Measurements from ENCODE around the gene MAGI2. TPM values are rescaled to one million over a fixed set of nuclear protein-coding genes. Genes with fewer than 3 reads are reported as not detected.

The MAGI2 gene
- total RNA-seq, 6 experiments from 2014 or later: 1.2 to 4.0 (median 2.4) TPM

- WGBS (ENCODE audit: insufficient coverage, low coverage, low lambda C conversion rate, missing lambda C conversion rate): 94% methylated on average over 3 of the region's 3 CpGs
- no peak for DNase-seq
- no peaks in the 10 kb centered on the region for H3K9me3 ChIP-seq
- TF ChIP-seq POLR2A (IDR thresholded peaks at IDR 0.05): no peak
- no peak for TF ChIP-seq CTCF (IDR thresholded peaks at IDR 0.05)
- no peaks in the 10 kb centered on the region for H3K4me1 ChIP-seq
- no peak overlapping the region for H3K27ac ChIP-seq
- H3K36me3 ChIP-seq: no peaks in the 10 kb centered on the region
- intact Hi-C loops (cut with DNase I): no loop called here
- ATAC-seq: no peak
- no peaks in the 10 kb centered on the region for H3K27me3 ChIP-seq
- H3K4me3 ChIP-seq: no peak overlapping the region
These were observed 551.9 kb downstream of the MAGI2 start for GRCh38 chr7:78901566-78901965.

- ATAC-seq: no peak
- WGBS (ENCODE audit: insufficient coverage, low coverage, low lambda C conversion rate, missing lambda C conversion rate): 83% methylated on average over 2 of the region's 2 CpGs
- intact Hi-C loops (cut with DNase I): no loop called here
These were observed 552.7 kb downstream of the MAGI2 start for GRCh38 chr7:78900806-78901205.

GRCh38 chr7:78895393-78895792, 558.1 kb downstream of the MAGI2 start:
- DNase-seq (no peak), ATAC-seq (no peak)
- H3K4me3 ChIP-seq: no peak overlapping the region
- 46% methylated on average over 3 of the region's 3 CpGs for WGBS (ENCODE audit: insufficient coverage, low coverage, low lambda C conversion rate, missing lambda C conversion rate)
- H3K4me1 ChIP-seq: no peaks in the 10 kb centered on the region
- H3K9me3 ChIP-seq: no peaks in the 10 kb centered on the region
- no peak overlapping the region for H3K27ac ChIP-seq
- TF ChIP-seq CTCF (IDR thresholded peaks at IDR 0.05) (no peak), POLR2A (IDR thresholded peaks at IDR 0.05) (no peak)
- H3K36me3 ChIP-seq: no peaks in the 10 kb centered on the region
- H3K27me3 ChIP-seq: no peaks in the 10 kb centered on the region
- intact Hi-C loops (cut with DNase I): no loop called here

More at GRCh38 chr7:78900806-78901205, 552.7 kb downstream of the MAGI2 start:
- DNase-seq: no peak
- Histone ChIP-seq H3K9me3 (no peaks in the 10 kb centered on the region), H3K4me3 (no peak overlapping the region), H3K36me3 (no peaks in the 10 kb centered on the region), H3K4me1 (no peaks in the 10 kb centered on the region), H3K27ac (no peak overlapping the region), H3K27me3 (no peaks in the 10 kb centered on the region)
- TF ChIP-seq POLR2A (IDR thresholded peaks at IDR 0.05): no peak
- no peak for TF ChIP-seq CTCF (IDR thresholded peaks at IDR 0.05)

- no peaks in the 10 kb centered on the region for H3K27me3 ChIP-seq
- H3K36me3 ChIP-seq: no peaks in the 10 kb centered on the region
- TF ChIP-seq CTCF (IDR thresholded peaks at IDR 0.05): no peak
- TF ChIP-seq POLR2A (IDR thresholded peaks at IDR 0.05): no peak
- H3K4me1 ChIP-seq: no peaks in the 10 kb centered on the region
- no peak overlapping the region for H3K4me3 ChIP-seq
- 75% methylated on average over 1 of the region's 1 CpG for WGBS (ENCODE audit: insufficient coverage, low coverage, low lambda C conversion rate, missing lambda C conversion rate)
- no peak overlapping the region for H3K27ac ChIP-seq
- DNase-seq: no peak
- no peaks in the 10 kb centered on the region for H3K9me3 ChIP-seq
- no peak for ATAC-seq
- intact Hi-C loops (cut with DNase I): no loop called here
These were observed 574.3 kb downstream of the MAGI2 start for GRCh38 chr7:78879206-78879605.

- ATAC-seq (no peak), DNase-seq (no peak)
- Histone ChIP-seq H3K4me1 (no peaks in the 10 kb centered on the region), H3K27me3 (no peaks in the 10 kb centered on the region), H3K36me3 (no peaks in the 10 kb centered on the region), H3K9me3 (no peaks in the 10 kb centered on the region), H3K27ac (no peak overlapping the region), H3K4me3 (no peak overlapping the region)
- WGBS (ENCODE audit: insufficient coverage, low coverage, low lambda C conversion rate, missing lambda C conversion rate): 77% methylated on average over 5 of the region's 5 CpGs
- TF ChIP-seq POLR2A (IDR thresholded peaks at IDR 0.05): no peak
- no peak for TF ChIP-seq CTCF (IDR thresholded peaks at IDR 0.05)
- intact Hi-C loops (cut with DNase I): no loop called here
These were observed 580.4 kb downstream of the MAGI2 start for GRCh38 chr7:78873117-78873516.
